ENCODE data around the gene FARS2. TPM values are rescaled to one million over a fixed set of nuclear protein-coding genes. Genes with fewer than 3 reads are reported as not detected.

FARS2 gene
- total RNA-seq, 4 donors from 2014 or later, result 2.6 to 21.9 (median 15.0) TPM

DNA sequence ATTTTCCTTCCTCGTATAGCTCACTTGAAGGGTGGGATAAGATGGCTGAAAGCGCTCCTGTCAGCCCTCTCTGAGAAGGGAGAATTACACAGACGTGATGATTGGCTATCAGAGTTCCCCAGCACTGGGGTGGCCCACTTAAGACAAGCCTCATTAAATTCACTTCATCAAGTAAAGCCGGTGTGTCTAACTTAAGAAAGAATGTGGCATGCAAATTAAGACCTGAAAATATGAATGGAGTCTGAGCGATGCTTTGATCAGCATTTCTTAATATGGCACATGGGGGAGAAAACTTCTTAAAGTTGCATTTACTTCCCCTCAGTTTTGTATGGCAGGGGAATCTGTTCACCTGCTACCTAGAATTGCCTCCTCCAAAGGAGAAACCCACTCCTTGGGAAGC is 369.3 kb downstream of the FARS2 start:
- DNase-seq, result no peak
- Histone ChIP-seq H3K9me3 (no peaks in the 10 kb centered on the region), H3K4me3 (no peak overlapping the region), H3K27ac (no peak overlapping the region), H3K4me1 (no peaks in the 10 kb centered on the region), H3K36me3 (no peaks in the 10 kb centered on the region), H3K27me3 (no peaks in the 10 kb centered on the region)
- 86 to 89% methylated on average over 4 to 5 of the region's 5 CpGs for WGBS, 2 donors (ENCODE audit: low coverage in 1 of 2)
- intact Hi-C loops (cut with DNase I; ENCODE audit: low total_unique reads) (no loop called here), in situ Hi-C loops (cut with MboI; ENCODE audit: low pct_ligation_motif_present in 1 of 4, low pct_unique_long_range_greater_than_20kb in 1 of 4, low sequenced_read_pairs in 3 of 4) (no loop called here)
- no peak for TF ChIP-seq EP300 (IDR thresholded peaks at IDR 0.05; ENCODE audit: low read depth)
- no peak for TF ChIP-seq POLR2AphosphoS5 (IDR thresholded peaks at IDR 0.05)
- no peak for TF ChIP-seq CTCF (IDR thresholded peaks at IDR 0.05)
- no peak for TF ChIP-seq POLR2A (IDR thresholded peaks at IDR 0.05)

- H3K9me3 ChIP-seq, result no peaks in the 10 kb centered on the region
- no peak for TF ChIP-seq POLR2AphosphoS5 (IDR thresholded peaks at IDR 0.05)
- TF ChIP-seq POLR2A (IDR thresholded peaks at IDR 0.05), result no peak
- TF ChIP-seq EP300 (IDR thresholded peaks at IDR 0.05; ENCODE audit: low read depth), result no peak
- TF ChIP-seq CTCF (IDR thresholded peaks at IDR 0.05), result no peak
- intact Hi-C loops (cut with DNase I; ENCODE audit: low total_unique reads) (no loop called here), in situ Hi-C loops (cut with MboI; ENCODE audit: low pct_ligation_motif_present in 1 of 4, low pct_unique_long_range_greater_than_20kb in 1 of 4, low sequenced_read_pairs in 3 of 4) (no loop called here)
- no peaks in the 10 kb centered on the region for H3K27me3 ChIP-seq
- no peak overlapping the region for H3K27ac ChIP-seq
- H3K4me3 ChIP-seq, result no peak overlapping the region
- H3K4me1 ChIP-seq, result no peaks in the 10 kb centered on the region
- no peak for DNase-seq
- no peaks in the 10 kb centered on the region for H3K36me3 ChIP-seq
- WGBS, 2 donors (ENCODE audit: low coverage in 1 of 2), result 72 to 88% methylated on average over 7 of the region's 7 CpGs
These were observed 371.1 kb downstream of the FARS2 start for GRCh38 chr6:5632348-5632935.

- TF ChIP-seq POLR2AphosphoS5 (IDR thresholded peaks at IDR 0.05), result no peak
- TF ChIP-seq EP300 (IDR thresholded peaks at IDR 0.05; ENCODE audit: low read depth), result no peak
- no peak for TF ChIP-seq POLR2A (IDR thresholded peaks at IDR 0.05)
- TF ChIP-seq CTCF (IDR thresholded peaks at IDR 0.05), result no peak
- no peak overlapping the region for H3K4me3 ChIP-seq
- intact Hi-C loops (cut with DNase I; ENCODE audit: low total_unique reads) (no loop called here), in situ Hi-C loops (cut with MboI; ENCODE audit: low pct_ligation_motif_present in 1 of 4, low pct_unique_long_range_greater_than_20kb in 1 of 4, low sequenced_read_pairs in 3 of 4) (no loop called here)
- no peak for DNase-seq
- 82 to 90% methylated on average over 3 to 4 of the region's 4 CpGs for WGBS, 2 donors (ENCODE audit: low coverage in 1 of 2)
- H3K9me3 ChIP-seq, result no peaks in the 10 kb centered on the region
- no peaks in the 10 kb centered on the region for H3K27me3 ChIP-seq
- H3K36me3 ChIP-seq, result no peaks in the 10 kb centered on the region
- H3K27ac ChIP-seq, result no peak overlapping the region
- H3K4me1 ChIP-seq, result no peaks in the 10 kb centered on the region
These were observed 373.2 kb downstream of the FARS2 start for GRCh38 chr6:5634525-5634924.

GRCh38 chr6:5636210-5637030 is 375.1 kb downstream of the FARS2 start:
- in situ Hi-C loops (cut with MboI; ENCODE audit: low pct_ligation_motif_present in 1 of 4, low pct_unique_long_range_greater_than_20kb in 1 of 4, low sequenced_read_pairs in 3 of 4), result no loop called here

More at GRCh38 chr6:5636210-5637030, 375.1 kb downstream of the FARS2 start:
- H3K4me1 ChIP-seq, result no peaks in the 10 kb centered on the region
- DNase-seq, result no peak
- WGBS, 2 donors (ENCODE audit: low coverage in 1 of 2), result 92% methylated on average over 10 to 16 of the region's 16 CpGs
- no peak for TF ChIP-seq EP300 (IDR thresholded peaks at IDR 0.05; ENCODE audit: low read depth)
- TF ChIP-seq CTCF (IDR thresholded peaks at IDR 0.05), result no peak
- no peak for TF ChIP-seq POLR2A (IDR thresholded peaks at IDR 0.05)
- TF ChIP-seq POLR2AphosphoS5 (IDR thresholded peaks at IDR 0.05), result no peak
- H3K9me3 ChIP-seq, result peaks cover 7 to 8% of the 10 kb centered on the region in 2 donors
- no peak overlapping the region for H3K4me3 ChIP-seq
- intact Hi-C loops (cut with DNase I; ENCODE audit: low total_unique reads), result no loop called here
- no peak overlapping the region for H3K27ac ChIP-seq
- no peaks in the 10 kb centered on the region for H3K27me3 ChIP-seq
- no peaks in the 10 kb centered on the region for H3K36me3 ChIP-seq

Data from transverse colon (tissue), 4 donors.